ENCODE results near the gene CD300LF.

DNA sequence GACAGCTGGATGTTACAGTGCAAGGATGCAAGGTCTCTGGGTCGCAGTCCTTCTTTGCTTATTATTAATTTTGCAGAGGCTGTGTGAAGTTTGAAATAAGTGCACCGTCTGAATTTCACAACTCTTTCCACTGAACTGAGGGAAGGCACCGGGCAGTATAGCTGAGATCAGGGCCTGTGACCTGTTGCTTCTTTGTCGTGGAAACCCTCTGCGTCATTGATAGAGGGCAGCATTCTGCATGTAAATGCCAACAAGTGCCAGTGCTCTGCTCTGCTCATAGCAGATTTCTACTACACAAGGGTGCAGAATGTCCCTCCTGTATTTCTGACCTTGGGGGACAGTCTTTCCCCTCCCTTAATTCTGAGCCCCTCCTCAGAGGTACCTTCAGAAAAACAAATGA lies 26.0 kb downstream of the CD300LF start:
- TF ChIP-seq CTCF (IDR thresholded peaks at IDR 0.05; ENCODE audit: borderline replicate concordance, extremely low read depth, low read length, poor library complexity, severe bottlenecking) = peak; percentile 24
- no peak for TF ChIP-seq EZH2 (IDR thresholded peaks at IDR 0.05; ENCODE audit: borderline replicate concordance, low read depth, low read length, severe bottlenecking)
